Hepatocyte (in vitro differentiated cells): Measurements from ENCODE around the gene SH3TC1.

Experiments used
- EZH2phosphoT487 ChIP-seq: fragments of 200-600 bp; sonication (generic); IDR thresholded peaks from one replicate; pipeline ENCODE4 v1.6.1; 2018; ENCODE audit warnings: antibody characterized with exemption, mild to moderate bottlenecking, low read depth, moderate library complexity; ENCODE audit not compliant: unreplicated experiment, severe bottlenecking
- TF ChIP-seq, protein P1 (sequence below): fragments of 200-600 bp; sonication (generic); IDR thresholded peaks from 2 replicates; pipeline ENCODE4 v1.5.1; 2016; ENCODE audit warnings: antibody characterized with exemption, mild to moderate bottlenecking; ENCODE audit not compliant: poor library complexity

DNA sequence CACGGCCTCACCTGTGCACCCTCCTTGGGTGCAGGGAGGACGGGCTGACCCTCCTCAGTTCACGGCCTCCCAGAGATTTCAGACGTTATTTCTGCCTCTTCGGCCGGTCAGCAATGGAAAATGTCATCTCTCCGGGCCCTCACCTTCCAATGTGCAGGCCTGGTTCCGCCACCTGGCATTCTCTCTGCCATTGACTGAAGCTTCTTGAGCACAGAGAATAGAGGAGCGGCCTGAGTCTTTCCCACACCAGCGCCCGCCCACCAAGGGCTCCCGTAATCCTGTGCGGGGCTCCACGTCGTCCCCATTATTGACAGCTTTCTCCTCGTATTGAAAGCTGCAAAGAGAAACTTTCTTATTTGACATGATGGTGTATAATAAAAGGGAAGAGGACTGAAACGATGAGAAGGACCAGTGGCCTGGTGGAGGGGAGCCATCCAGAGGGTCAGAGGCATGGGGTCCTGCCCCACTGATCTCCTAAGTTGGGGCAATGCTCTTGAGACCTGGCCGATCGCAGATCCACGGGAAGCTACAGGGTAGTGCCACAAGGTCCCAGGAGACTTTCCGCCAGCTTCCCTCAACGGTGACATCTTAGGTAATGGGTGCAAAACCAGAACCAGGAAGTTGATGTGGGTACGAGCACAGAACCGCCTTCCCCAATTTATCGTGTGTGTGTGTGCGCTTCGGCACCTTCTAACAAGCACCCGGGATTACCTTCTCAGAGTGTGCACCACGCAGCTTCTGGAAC lies 91.0 kb downstream of the SH3TC1 start:
- TF ChIP-seq, protein P1, sequence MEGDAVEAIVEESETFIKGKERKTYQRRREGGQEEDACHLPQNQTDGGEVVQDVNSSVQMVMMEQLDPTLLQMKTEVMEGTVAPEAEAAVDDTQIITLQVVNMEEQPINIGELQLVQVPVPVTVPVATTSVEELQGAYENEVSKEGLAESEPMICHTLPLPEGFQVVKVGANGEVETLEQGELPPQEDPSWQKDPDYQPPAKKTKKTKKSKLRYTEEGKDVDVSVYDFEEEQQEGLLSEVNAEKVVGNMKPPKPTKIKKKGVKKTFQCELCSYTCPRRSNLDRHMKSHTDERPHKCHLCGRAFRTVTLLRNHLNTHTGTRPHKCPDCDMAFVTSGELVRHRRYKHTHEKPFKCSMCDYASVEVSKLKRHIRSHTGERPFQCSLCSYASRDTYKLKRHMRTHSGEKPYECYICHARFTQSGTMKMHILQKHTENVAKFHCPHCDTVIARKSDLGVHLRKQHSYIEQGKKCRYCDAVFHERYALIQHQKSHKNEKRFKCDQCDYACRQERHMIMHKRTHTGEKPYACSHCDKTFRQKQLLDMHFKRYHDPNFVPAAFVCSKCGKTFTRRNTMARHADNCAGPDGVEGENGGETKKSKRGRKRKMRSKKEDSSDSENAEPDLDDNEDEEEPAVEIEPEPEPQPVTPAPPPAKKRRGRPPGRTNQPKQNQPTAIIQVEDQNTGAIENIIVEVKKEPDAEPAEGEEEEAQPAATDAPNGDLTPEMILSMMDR: no peak
- TF ChIP-seq EZH2phosphoT487: no peak
